ENCODE results near the gene LRMDA.

DNA sequence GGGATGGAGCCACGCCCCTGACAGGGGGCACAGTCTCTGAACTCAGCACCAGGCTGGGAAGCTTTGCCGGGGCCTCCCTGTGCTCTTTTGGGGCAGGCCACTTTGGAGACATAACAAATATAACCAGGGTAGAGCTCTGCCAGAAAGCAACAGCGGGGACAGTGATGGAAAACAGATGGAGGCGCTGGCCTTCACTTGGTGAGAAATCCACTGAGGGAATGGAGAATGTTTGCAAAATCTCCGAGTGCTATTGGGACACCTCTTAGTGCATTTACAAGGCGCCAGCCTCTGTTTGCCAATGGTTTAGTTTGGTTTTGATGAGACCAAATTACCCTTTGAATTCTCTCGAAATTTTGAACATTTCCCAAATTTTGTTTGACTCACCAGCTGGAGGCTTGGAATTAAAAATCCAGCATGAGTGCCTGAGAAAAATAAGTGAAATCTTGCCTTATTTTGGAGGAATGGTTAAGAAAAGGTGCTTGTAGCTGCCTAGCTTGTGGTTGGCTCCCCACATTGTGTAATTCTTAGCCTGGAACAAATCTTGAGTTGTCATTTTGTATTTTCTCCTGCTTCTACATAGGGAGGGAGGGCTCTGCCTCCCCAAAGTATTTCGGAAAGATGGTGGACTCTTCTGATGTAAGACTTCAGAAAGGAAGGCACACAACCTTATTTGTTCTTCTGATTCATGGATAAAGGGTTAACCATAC is 980.5 kb downstream of the LRMDA start:
- TF ChIP-seq CTCF (IDR thresholded peaks at IDR 0.05): no peak
- TF ChIP-seq EZH2 (IDR thresholded peaks at IDR 0.05; ENCODE audit: borderline replicate concordance, insufficient read depth, low read depth, low read length, poor library complexity, severe bottlenecking): no peak
